ENCODE measurements around the gene PPP1R15A.
"Not testable (repeated sequence)": the region's sequence is repeated elsewhere in the genome, so short reads cannot be mapped to it uniquely, and the experiment has no call there.

PPP1R15A gene

GRCh38 chr19:48872182-48872883, at the start of gene PPP1R15A:
TSS of gene PPP1R15A (plus strand) at chr19:48872421. CDS start at chr19:48873234, 813 bp downstream.
- DNase-seq, result peak; percentile 91 to 99

DNA sequence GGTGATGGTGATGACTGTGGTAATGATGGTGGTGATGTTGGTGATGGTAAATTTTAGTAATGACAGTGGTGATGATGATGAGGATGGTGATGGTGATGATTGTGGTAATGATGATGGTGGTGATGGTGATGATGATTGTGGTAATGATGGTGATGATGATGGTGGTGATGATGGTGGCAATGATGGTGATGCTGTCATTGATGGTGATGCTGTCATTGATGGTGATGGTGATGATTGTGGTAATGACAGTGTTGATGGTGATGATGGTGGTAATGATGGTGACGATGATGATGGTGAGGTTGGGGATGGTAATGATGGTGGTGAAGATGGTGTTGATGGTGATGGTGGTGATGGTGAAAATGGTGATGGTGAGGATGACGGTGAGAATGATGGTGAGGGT, 49.7 kb upstream of the PPP1R15A start:
- DNase-seq, result no peak

DNA sequence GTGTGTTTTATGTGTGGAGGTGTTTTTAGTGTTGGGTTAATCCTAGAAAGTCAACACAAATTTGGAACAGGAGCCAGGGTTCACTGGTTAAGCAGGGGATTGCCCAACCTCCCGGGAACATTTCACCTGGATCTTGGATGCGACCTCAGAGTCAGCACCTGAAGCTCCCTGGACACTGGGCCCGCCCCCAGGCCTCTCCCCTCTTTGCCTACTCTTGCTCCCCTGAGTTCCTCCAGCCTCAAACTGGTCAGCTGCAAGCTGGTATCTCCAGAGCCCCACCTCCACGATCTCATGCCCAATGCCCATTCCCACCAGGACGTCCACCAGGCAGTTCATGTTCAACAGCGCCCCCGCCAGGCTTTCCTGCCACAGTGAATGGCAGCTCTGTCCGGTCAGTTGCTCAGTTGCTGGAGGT, 45.6 kb upstream of the PPP1R15A start:
- DNase-seq, result no peak

- no peak for DNase-seq
These were observed 42.1 kb upstream of the PPP1R15A start for GRCh38 chr19:48830088-48830487.

- no peak for DNase-seq
These were observed 41.3 kb upstream of the PPP1R15A start for GRCh38 chr19:48830965-48831364.

DNA sequence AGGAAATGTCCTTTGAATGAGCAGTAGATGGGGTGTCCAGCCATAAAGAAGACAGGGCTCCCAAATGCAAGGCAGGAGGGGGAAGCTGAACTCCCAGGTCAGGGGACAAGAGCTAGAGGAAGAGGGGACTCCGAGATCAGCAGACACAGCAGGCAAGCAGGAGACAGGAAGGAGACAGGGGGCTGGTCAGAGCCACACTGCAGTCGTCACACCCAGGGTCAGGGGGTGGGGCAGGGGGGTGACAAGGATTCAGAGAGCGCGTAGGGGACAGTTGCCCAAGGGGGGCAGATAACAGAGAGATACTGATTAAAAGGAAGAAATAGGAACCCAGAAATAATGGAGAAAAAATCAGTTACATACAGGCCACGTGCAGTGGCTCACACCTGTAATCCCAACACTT, 39.2 kb upstream of the PPP1R15A start:
- no peak for DNase-seq

DNA sequence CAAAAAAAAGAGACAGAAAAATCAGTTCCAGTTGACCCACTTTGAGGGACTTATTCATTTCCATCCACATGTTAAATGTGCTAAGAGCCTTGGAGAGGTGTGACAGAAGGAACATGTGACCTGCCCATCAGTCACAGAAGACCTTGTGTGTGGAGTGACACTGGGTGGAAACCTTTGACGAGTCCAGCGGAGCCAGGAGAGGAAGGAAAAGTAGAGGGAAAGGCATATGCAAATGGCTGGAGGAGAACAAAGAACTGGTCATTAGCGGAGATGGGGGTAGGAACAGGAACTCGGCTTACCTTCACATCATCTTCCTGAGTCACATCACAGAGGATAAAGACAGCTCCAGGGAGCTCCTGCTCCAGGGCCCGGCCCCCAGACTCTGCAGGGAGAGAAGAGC, 38.2 kb upstream of the PPP1R15A start:
- no peak for DNase-seq

- DNase-seq, result peak; percentile 90 to 95
These were observed 36.5 kb upstream of the PPP1R15A start for GRCh38 chr19:48835734-48836088.

- DNase-seq, result peak in 1 of 2 experiments; percentile 66
These were observed 35.9 kb upstream of the PPP1R15A start, which contains the start of gene HSD17B14 for GRCh38 chr19:48836089-48837017. TSS of gene HSD17B14 (minus strand) at chr19:48836491. CDS start at chr19:48836411, 80 bp downstream.

GRCh38 chr19:48837051-48837524, 35.1 kb upstream of the PPP1R15A start:
- peak; percentile 95 to 98 for DNase-seq

DNA sequence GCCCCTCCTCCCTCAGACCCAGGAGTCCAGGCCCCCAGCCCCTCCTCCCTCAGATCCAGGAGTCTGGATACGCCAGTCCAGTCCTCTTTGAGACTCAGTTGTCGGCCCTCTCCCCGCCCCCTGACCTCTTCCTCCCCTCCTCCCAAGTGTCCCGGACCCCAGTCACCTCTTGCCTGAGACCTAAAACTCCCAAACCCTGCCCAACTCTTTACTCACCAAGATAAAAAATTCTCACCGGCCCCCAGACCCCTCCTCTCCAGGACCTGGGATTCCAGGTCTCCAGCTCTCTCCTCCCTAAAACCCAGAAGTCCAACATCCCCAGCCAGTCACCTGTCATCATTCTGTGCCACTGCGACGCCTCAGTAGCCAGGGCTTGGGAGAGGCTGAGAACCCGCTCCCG, 34.5 kb upstream of the PPP1R15A start:
- DNase-seq, result peak in 1 of 2 experiments; percentile 20

DNA sequence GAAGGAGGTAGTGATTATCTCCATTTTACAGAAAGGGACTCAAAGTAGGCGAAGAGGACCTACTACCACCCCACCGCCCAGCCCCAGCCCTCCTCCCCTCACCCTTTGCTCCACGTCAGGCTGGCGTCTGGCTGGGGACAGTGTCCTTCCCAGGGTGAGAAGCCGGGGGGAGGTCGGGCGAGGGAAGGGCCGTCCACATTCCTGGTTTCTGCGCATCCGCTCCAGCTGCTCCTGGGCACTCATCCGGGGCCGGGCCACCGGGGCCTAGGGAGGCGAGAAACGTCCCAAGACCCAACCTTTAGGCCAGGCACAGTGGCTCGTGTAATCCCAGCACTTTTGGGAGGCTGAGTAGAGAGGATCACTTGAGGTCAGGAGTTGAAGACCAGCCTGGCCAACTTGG, 31.2 kb upstream of the PPP1R15A start:
- no peak for DNase-seq

DNA sequence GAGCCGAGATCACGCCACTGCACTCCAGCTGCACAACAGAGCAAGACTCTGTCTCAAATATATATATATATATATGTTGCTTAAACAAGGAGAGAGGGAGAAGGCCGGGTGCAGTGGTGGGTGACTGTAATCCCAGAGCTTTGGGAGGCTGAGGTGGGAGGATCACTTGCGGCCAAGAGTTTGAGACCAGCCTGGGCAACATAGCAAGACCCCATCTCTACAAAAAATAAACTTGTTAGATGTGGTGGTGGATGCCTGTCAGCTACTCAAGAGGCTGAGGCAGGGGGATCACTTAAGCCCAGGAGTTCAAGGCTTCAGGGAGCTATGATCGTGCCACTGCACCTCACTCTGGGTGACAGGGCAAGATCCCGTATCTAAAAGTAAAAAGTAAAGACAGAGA, 30.6 kb upstream of the PPP1R15A start:
- no peak for DNase-seq

- DNase-seq, result peak; percentile 26 to 76
These were observed 29.4 kb upstream of the PPP1R15A start for GRCh38 chr19:48842789-48843162.

DNA sequence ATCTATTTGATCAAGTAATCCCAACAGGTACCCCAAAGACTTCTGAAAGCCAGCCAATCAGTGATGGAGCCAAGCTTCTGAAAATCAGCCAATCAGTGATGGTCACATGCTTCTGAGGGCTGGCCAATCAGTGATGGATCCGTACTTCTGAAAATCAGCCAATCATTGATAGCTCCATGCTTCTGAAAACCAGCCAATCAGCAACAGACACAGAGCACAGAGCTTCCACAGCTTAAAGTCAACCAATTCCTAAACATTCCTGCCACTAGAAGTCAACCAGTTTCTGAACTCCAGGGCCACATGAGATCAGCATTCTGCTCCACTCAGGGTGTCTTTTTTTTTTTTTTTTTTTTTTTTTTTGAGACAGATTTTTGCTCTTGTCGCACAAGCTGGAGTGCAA, 27.7 kb upstream of the PPP1R15A start:
- DNase-seq, result peak in 1 of 2 experiments; percentile 61

DNA sequence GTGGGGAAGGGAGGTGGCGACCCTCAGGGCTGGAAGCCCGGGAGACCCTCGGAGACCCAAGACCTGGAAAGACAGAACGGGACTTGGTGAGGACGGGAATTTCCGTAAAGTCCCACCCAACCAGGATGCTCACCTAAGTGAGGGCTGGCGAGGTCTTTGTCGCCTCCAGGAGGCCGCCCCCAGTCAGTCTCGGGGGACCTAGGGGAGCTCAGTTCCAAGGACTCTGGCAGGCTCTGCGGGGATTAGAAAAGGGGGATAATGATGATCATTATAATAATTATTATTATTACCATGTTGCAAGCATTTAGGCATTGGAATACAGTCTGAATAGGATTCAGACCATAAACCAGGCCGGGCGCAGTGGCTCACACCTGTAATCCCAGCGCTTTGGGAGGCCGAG, 26.8 kb upstream of the PPP1R15A start:
- DNase-seq, result no peak

- DNase-seq, result not testable (repeated sequence)
These were observed 25.6 kb upstream of the PPP1R15A start for GRCh38 chr19:48846659-48847058.

- no peak for DNase-seq
These were observed 19.9 kb upstream of the PPP1R15A start for GRCh38 chr19:48852292-48852691.

- DNase-seq, result no peak
These were observed 18.7 kb upstream of the PPP1R15A start for GRCh38 chr19:48853483-48853882.

DNA sequence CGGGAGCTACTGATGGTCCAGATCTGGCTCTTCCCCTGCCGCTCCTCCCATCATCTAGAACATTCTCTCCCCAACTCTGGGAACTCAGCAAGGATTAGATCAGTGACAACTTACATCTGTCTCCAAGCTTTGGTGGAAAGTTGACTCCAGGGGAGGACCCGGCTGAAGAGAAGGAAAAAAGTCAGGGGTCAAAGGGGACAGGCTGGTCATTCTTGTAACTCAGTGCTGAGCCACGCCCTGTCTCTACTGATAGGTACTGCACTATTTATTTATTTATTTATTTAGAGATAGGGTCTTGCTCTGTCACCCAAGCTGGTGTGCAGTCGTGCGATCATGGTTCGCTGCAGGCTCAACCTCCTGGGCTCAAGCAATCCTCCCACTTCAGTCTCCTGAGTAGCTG, 18.1 kb upstream of the PPP1R15A start:
- DNase-seq, result no peak

DNA sequence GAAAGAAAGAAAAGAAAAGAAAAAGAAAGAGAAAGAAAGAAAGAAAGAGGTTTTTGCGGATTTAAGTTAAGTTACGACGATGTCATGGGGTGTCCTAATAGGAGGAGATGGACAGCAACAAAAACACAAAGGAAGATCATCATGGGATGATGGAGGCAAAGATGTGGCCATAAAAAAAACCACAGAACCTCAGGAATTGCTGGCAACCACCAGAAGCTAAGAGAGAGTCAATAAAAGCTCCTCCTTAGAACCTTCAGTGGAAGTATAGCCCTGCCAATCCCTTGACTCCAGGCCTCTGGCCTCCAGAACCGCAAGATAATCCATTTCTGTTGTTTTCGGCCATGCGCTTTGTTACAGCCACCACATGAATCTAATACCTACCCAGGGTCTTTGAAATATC, 15.3 kb upstream of the PPP1R15A start:
- no peak for DNase-seq

GRCh38 chr19:48858984-48859710, 13.1 kb upstream of the PPP1R15A start:
- no peak for DNase-seq
